HEK293 (cell line): ENCODE data around the gene PHKA2.

ENCODE experiments used
- CTCF ChIP-seq: fragments of 450-650 bp; formaldehyde crosslinking; IDR thresholded peaks from 2 replicates; pipeline ENCODE4 v1.5.1; 2016; ENCODE audit warnings: missing biosample characterization, missing genetic modification characterization
- GLI4 ChIP-seq: fragments of 450-650 bp; formaldehyde crosslinking; IDR thresholded peaks from 2 replicates; pipeline ENCODE4 v1.5.1; 2016; ENCODE audit warnings: missing biosample characterization, missing genetic modification characterization
- ZBTB49 ChIP-seq: fragments of 450-650 bp; formaldehyde crosslinking; IDR thresholded peaks from 2 replicates; pipeline ENCODE4 v1.5.1; 2016; ENCODE audit warnings: missing biosample characterization, missing genetic modification characterization, low read depth
- ZBTB7A ChIP-seq: fragments of 450-650 bp; formaldehyde crosslinking; IDR thresholded peaks from 2 replicates; pipeline ENCODE4 v1.5.1; 2016; ENCODE audit warnings: low read depth, missing biosample characterization, missing genetic modification characterization
- ZNF274 ChIP-seq, 2 experiments: fragments of 200-500 bp in 1 of 2; fragments of 450-650 bp in 1 of 2; sonication (Bioruptor generic) in 1 of 2; formaldehyde crosslinking in 1 of 2; IDR thresholded peaks; 2 replicates each; pipeline versions ENCODE4 v1.5.1 to v1.6.1; 2014 to 2016; ENCODE audit warnings: borderline replicate concordance in 1 of 2, inconsistent platforms in 1 of 2, low read length in 1 of 2, missing biosample characterization in 1 of 2, missing genetic modification characterization in 1 of 2
- ZNF302 ChIP-seq: fragments of 450-650 bp; formaldehyde crosslinking; IDR thresholded peaks from 2 replicates; pipeline ENCODE4 v1.5.1; 2016; ENCODE audit warnings: missing biosample characterization, missing genetic modification characterization, low read depth

GRCh38 chrX:18946611-18947010, 37.3 kb downstream of the PHKA2 start:
- no peak for TF ChIP-seq ZNF302 (tag by site-specific recombination)
- no peak for TF ChIP-seq CTCF (tag by site-specific recombination)
- TF ChIP-seq ZBTB7A (tag by site-specific recombination), result no peak
- no peak for TF ChIP-seq ZBTB49 (tag by site-specific recombination)
- TF ChIP-seq ZNF274 (IDR thresholded peaks at IDR 0.05; ENCODE audit: low read length), result no peak
- TF ChIP-seq ZNF274 (tag by site-specific recombination; IDR thresholded peaks at IDR 0.05; ENCODE audit: borderline replicate concordance), result no peak
- TF ChIP-seq GLI4 (tag by site-specific recombination), result no peak
